ENCODE data around the gene TMEM242. TPM values are rescaled to one million over a fixed set of nuclear protein-coding genes. Genes with fewer than 3 reads are reported as not detected.

The TMEM242 gene
- total and polyA plus RNA-seq, 2 donors (not counting 3 experiments of a cell fraction or from before 2014, with no cell fraction given): 5.3 to 15.5 TPM

- H2AFZ ChIP-seq (ENCODE audit: low read depth, low read length): no peak overlapping the region
- no peak overlapping the region for H3K9ac ChIP-seq (replicated peaks; ENCODE audit: extremely low read depth, insufficient read depth, low read length)
- BruUV-seq (replicated peaks): no TSS peak
- TF ChIP-seq, protein P1, sequence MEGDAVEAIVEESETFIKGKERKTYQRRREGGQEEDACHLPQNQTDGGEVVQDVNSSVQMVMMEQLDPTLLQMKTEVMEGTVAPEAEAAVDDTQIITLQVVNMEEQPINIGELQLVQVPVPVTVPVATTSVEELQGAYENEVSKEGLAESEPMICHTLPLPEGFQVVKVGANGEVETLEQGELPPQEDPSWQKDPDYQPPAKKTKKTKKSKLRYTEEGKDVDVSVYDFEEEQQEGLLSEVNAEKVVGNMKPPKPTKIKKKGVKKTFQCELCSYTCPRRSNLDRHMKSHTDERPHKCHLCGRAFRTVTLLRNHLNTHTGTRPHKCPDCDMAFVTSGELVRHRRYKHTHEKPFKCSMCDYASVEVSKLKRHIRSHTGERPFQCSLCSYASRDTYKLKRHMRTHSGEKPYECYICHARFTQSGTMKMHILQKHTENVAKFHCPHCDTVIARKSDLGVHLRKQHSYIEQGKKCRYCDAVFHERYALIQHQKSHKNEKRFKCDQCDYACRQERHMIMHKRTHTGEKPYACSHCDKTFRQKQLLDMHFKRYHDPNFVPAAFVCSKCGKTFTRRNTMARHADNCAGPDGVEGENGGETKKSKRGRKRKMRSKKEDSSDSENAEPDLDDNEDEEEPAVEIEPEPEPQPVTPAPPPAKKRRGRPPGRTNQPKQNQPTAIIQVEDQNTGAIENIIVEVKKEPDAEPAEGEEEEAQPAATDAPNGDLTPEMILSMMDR (IDR thresholded peaks at IDR 0.05; ENCODE audit: extremely low read depth in 1 of 2, insufficient read depth in 1 of 2, low read depth in 1 of 2, low read length in 2 of 2): no peak
- TF ChIP-seq FOS (IDR thresholded peaks at IDR 0.05; ENCODE audit: borderline replicate concordance, insufficient read depth, low read length): no peak
- TF ChIP-seq MYC (IDR thresholded peaks at IDR 0.05; ENCODE audit: low read depth, low read length): no peak
- TF ChIP-seq EZH2 (IDR thresholded peaks at IDR 0.05; ENCODE audit: borderline replicate concordance, low read depth, low read length, severe bottlenecking): no peak
- no peak for TF ChIP-seq MAX (IDR thresholded peaks at IDR 0.05; ENCODE audit: insufficient read depth, insufficient read length)
- TF ChIP-seq JUN (IDR thresholded peaks at IDR 0.05; ENCODE audit: borderline replicate concordance, insufficient read depth, insufficient read length, low read depth): no peak
- no peak for TF ChIP-seq POLR2A (IDR thresholded peaks at IDR 0.05; ENCODE audit: low read depth, low read length)
- TF ChIP-seq GATA2 (IDR thresholded peaks at IDR 0.05; ENCODE audit: insufficient read depth, insufficient read length, low read depth, low read length): no peak
- no peak for TF ChIP-seq POLR2AphosphoS5 (IDR thresholded peaks at IDR 0.05; ENCODE audit: insufficient read depth, low read depth, low read length)
- no peak overlapping the region for H3K4me3 ChIP-seq (replicated peaks in 1 of 3; ENCODE audit: insufficient read depth in 1 of 3, low read depth in 1 of 3, low read length in 3 of 3)
- H4K20me1 ChIP-seq (replicated peaks; ENCODE audit: control insufficient read depth, extremely low read depth, insufficient read depth, low read length): no peaks in the 10 kb centered on the region
- ChIA-PET POLR2A (no interaction called here), CTCF (no interaction called here)
- no peak for DNase-seq (ENCODE audit: low read depth, low spot score)
- H3K36me3 ChIP-seq (ENCODE audit: control insufficient read depth in 2 of 2, extremely low read depth in 1 of 2, insufficient read depth in 2 of 2, low read length in 2 of 2): no peaks in the 10 kb centered on the region
- H3K9me3 ChIP-seq (replicated peaks; ENCODE audit: control insufficient read depth, insufficient read depth, low read length): no peaks in the 10 kb centered on the region
- dilution Hi-C loops (cut with MboI; ENCODE audit: extremely low pct_ligation_motif_present, low sequenced_read_pairs) (no loop called here), intact Hi-C loops (cut with micrococcal nuclease) (no loop called here)
- no peaks in the 10 kb centered on the region for H3K27me3 ChIP-seq (ENCODE audit: control insufficient read depth in 2 of 2, insufficient read depth in 2 of 2, low read length in 2 of 2)
- no peaks in the 10 kb centered on the region for H3K9me1 ChIP-seq (replicated peaks; ENCODE audit: control insufficient read depth, extremely low read depth, insufficient read depth, low read length)
- no peak overlapping the region for H3K27ac ChIP-seq (ENCODE audit: insufficient read depth, low read depth, low read length)
- H3K79me2 ChIP-seq (ENCODE audit: control insufficient read depth, insufficient read depth, low read length): peaks cover 1% of the 10 kb centered on the region
- peaks cover 10% of the 10 kb centered on the region for H3K4me1 ChIP-seq (ENCODE audit: control insufficient read depth, extremely low read depth, insufficient read depth, low read length)
- FAIRE-seq: no peak
- no peak overlapping the region for H3K4me2 ChIP-seq (ENCODE audit: insufficient read depth, low read length)
Observed at GRCh38 chr6:157300006-157300405, 23.3 kb downstream of the TMEM242 start.

Measured in endothelial cell of umbilical vein (primary cell).